OCI-LY1 (cell line): ENCODE measurements around the gene ZNF286A.
"Not testable (repeated sequence)": the region's sequence is repeated elsewhere in the genome, so short reads cannot be mapped to it uniquely, and the experiment has no call there.

ENCODE experiments used
- H2AFZ ChIP-seq: fragments of 200-600 bp; sonication (generic), shearing (Covaris generic); 2 replicates; pipeline ENCODE4 v1.6.0; 2014; ENCODE audit warnings: antibody characterized with exemption, mild to moderate bottlenecking, low read length
- H3F3A ChIP-seq: fragments of 200-600 bp; sonication (generic), shearing (Covaris generic); 2 replicates; pipeline ENCODE4 v1.6.0; 2014; ENCODE audit warnings: mild to moderate bottlenecking, antibody characterized with exemption, low read length, moderate library complexity; ENCODE audit not compliant: insufficient read depth
- H3K27ac ChIP-seq: fragments of 200-600 bp; sonication (generic); 2 replicates; pipeline ENCODE4 v1.5.1; 2014; ENCODE audit warnings: low read length, mixed run types, mild to moderate bottlenecking, low read depth; ENCODE audit not compliant: poor library complexity, severe bottlenecking
- H3K27me3 ChIP-seq: fragments of 200-600 bp; sonication (generic); 2 replicates; pipeline ENCODE4 v1.6.0; 2014; ENCODE audit warnings: antibody characterized with exemption, mild to moderate bottlenecking, low read length, moderate library complexity; ENCODE audit not compliant: insufficient read depth
- H3K36me3 ChIP-seq: fragments of 200-600 bp; sonication (generic); 2 replicates; pipeline ENCODE4 v1.6.1; 2014; ENCODE audit warnings: mild to moderate bottlenecking, antibody characterized with exemption, low read length, moderate library complexity, mixed read lengths; ENCODE audit not compliant: insufficient read depth
- H3K4me1 ChIP-seq: fragments of 200-600 bp; sonication (generic); 2 replicates; pipeline ENCODE4 v1.5.1; 2014; ENCODE audit warnings: mild to moderate bottlenecking, low read length, moderate library complexity; ENCODE audit not compliant: insufficient read depth, severe bottlenecking
- H3K4me2 ChIP-seq: fragments of 200-600 bp; sonication (generic), shearing (Covaris generic); 2 replicates; pipeline ENCODE4 v1.6.1; 2014; ENCODE audit warnings: low read length
- H3K4me3 ChIP-seq: fragments of 200-600 bp; sonication (generic); 2 replicates; pipeline ENCODE4 v1.5.1; 2014; ENCODE audit warnings: low read length, low read depth, mild to moderate bottlenecking, mixed read lengths; ENCODE audit not compliant: poor library complexity, severe bottlenecking
- H3K79me2 ChIP-seq: fragments of 200-600 bp; shearing (Covaris generic); 2 replicates; pipeline ENCODE4 v1.6.1; 2016; ENCODE audit warnings: mixed run types, low read length, mixed read lengths; ENCODE audit not compliant: insufficient read depth
- H3K9ac ChIP-seq: fragments of 200-600 bp; sonication (generic), shearing (Covaris generic); 2 replicates; pipeline ENCODE4 v1.6.1; 2014; ENCODE audit warnings: mild to moderate bottlenecking, low read length, mixed read lengths
- H3K9me2 ChIP-seq: fragments of 200-600 bp; sonication (generic), shearing (Covaris generic); 2 replicates; pipeline ENCODE4 v1.6.1; 2014; ENCODE audit warnings: low read depth, mild to moderate bottlenecking, low read length, mixed read lengths
- H3K9me3 ChIP-seq: fragments of 200-600 bp; shearing (Covaris generic); 2 replicates; pipeline ENCODE4 v1.6.1; 2014; ENCODE audit warnings: low read length, mixed read lengths
- H4K20me1 ChIP-seq: fragments of 200-600 bp; sonication (generic), shearing (Covaris generic); 2 replicates; pipeline ENCODE4 v1.6.0; 2016; ENCODE audit warnings: mild to moderate bottlenecking, low read length; ENCODE audit not compliant: insufficient read depth
- CTCF ChIP-seq: fragments of 200-600 bp; sonication (generic), shearing (Covaris generic); IDR thresholded peaks from 2 replicates; pipeline ENCODE4 v1.5.1; 2017; ENCODE audit warnings: mild to moderate bottlenecking, antibody characterized with exemption, low read length, moderate library complexity, mixed read lengths
- EZH2 ChIP-seq: fragments of 200-600 bp; sonication (generic), shearing (Covaris generic); IDR thresholded peaks from 2 replicates; pipeline ENCODE4 v1.8.0; 2017; ENCODE audit warnings: borderline replicate concordance, mixed run types, mild to moderate bottlenecking, antibody characterized with exemption, low read length, moderate library complexity, mixed read lengths

The ZNF286A gene

GRCh38 chr17:15742921-15743320 lies 43.4 kb downstream of the ZNF286A start:
- Histone ChIP-seq H3K27ac (no peak overlapping the region), H3K79me2 (no peaks in the 10 kb centered on the region), H4K20me1 (no peaks in the 10 kb centered on the region), H3K4me1 (no peaks in the 10 kb centered on the region), H3K9me3 (no peaks in the 10 kb centered on the region), H3K36me3 (no peaks in the 10 kb centered on the region), H3K27me3 (no peaks in the 10 kb centered on the region), H3K4me2 (no peak overlapping the region), H3K4me3 (no peak overlapping the region), H3F3A (no peaks in the 10 kb centered on the region), H2AFZ (no peak overlapping the region), H3K9me2 (no peaks in the 10 kb centered on the region), H3K9ac (no peak overlapping the region)
- TF ChIP-seq EZH2 (no peak), CTCF (no peak)

GRCh38 chr17:15744074-15744676 lies 44.6 kb downstream of the ZNF286A start:
- Histone ChIP-seq H3K9ac (no peak overlapping the region), H3K4me3 (no peak overlapping the region), H3K4me2 (no peak overlapping the region), H3K79me2 (no peaks in the 10 kb centered on the region), H3K4me1 (no peaks in the 10 kb centered on the region), H3K36me3 (no peaks in the 10 kb centered on the region), H2AFZ (no peak overlapping the region), H4K20me1 (no peaks in the 10 kb centered on the region), H3K27ac (no peak overlapping the region), H3K27me3 (no peaks in the 10 kb centered on the region), H3F3A (no peaks in the 10 kb centered on the region), H3K9me3 (no peaks in the 10 kb centered on the region), H3K9me2 (no peaks in the 10 kb centered on the region)
- TF ChIP-seq EZH2: no peak
- TF ChIP-seq CTCF: no peak

GRCh38 chr17:15744885-15745284 lies 45.3 kb downstream of the ZNF286A start:
- no peaks in the 10 kb centered on the region for H3K27me3 ChIP-seq
- H3K9me2 ChIP-seq: no peaks in the 10 kb centered on the region
- no peak overlapping the region for H3K9ac ChIP-seq
- no peaks in the 10 kb centered on the region for H3F3A ChIP-seq
- H3K9me3 ChIP-seq: no peaks in the 10 kb centered on the region
- H3K36me3 ChIP-seq: no peaks in the 10 kb centered on the region
- no peak overlapping the region for H2AFZ ChIP-seq
- no peaks in the 10 kb centered on the region for H3K4me1 ChIP-seq
- no peaks in the 10 kb centered on the region for H3K79me2 ChIP-seq
- no peaks in the 10 kb centered on the region for H4K20me1 ChIP-seq
- TF ChIP-seq EZH2 (no peak), CTCF (no peak)
- no peak overlapping the region for H3K4me3 ChIP-seq
- H3K27ac ChIP-seq: no peak overlapping the region
- H3K4me2 ChIP-seq: no peak overlapping the region

- not testable (repeated sequence) for H3K27me3 ChIP-seq, H4K20me1 ChIP-seq, H3K4me3 ChIP-seq, H3K4me1 ChIP-seq, H3F3A ChIP-seq, H3K9ac ChIP-seq, H3K9me2 ChIP-seq, H3K27ac ChIP-seq, H3K4me2 ChIP-seq, H2AFZ ChIP-seq, H3K36me3 ChIP-seq, H3K9me3 ChIP-seq, H3K79me2 ChIP-seq
Measured at GRCh38 chr17:15749403-15749802, 49.9 kb downstream of the ZNF286A start.

- not testable (repeated sequence) for H3K9me2 ChIP-seq, H3K27me3 ChIP-seq, H3F3A ChIP-seq, H3K27ac ChIP-seq, H3K9me3 ChIP-seq, H3K4me1 ChIP-seq, H3K36me3 ChIP-seq, H4K20me1 ChIP-seq, H2AFZ ChIP-seq, H3K9ac ChIP-seq, H3K4me2 ChIP-seq, H3K79me2 ChIP-seq, H3K4me3 ChIP-seq
Measured at GRCh38 chr17:15768865-15769533, 69.4 kb downstream of the ZNF286A start.
